GM21526 (cell line): Measurements from ENCODE around the gene KCNE3.

ENCODE experiments used
- ATAC-seq: cut with Tn5 transposase; IDR thresholded peaks from one replicate; pipeline ENCODE4 v1.9.1; 2021; ENCODE audit warnings: moderate library complexity; ENCODE audit not compliant: unreplicated experiment, low FRiP score

Gene KCNE3

GRCh38 chr11:74471668-74472429 is 4.5 kb upstream of the KCNE3 start:
- ATAC-seq, result no peak

DNA sequence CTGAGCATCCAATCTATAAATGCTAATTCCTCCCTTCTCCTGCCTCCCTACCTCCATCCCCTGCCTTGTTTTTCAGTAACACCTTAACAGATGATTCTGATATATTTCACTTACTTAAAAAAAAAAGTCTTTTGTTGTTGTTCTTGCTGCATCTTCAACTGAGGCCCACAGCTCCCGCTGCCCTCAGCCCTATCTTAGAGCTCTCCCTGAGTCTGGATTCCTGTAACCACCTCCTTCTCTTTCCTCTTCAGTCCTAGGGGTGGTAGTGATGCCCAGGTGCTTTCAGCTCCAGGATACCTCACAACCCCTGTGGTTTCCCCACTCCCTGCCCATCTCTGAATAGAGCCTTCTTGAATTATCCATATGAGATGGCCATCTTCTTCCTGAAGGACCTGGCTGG is 3.7 kb upstream of the KCNE3 start:
- ATAC-seq, result no peak

DNA sequence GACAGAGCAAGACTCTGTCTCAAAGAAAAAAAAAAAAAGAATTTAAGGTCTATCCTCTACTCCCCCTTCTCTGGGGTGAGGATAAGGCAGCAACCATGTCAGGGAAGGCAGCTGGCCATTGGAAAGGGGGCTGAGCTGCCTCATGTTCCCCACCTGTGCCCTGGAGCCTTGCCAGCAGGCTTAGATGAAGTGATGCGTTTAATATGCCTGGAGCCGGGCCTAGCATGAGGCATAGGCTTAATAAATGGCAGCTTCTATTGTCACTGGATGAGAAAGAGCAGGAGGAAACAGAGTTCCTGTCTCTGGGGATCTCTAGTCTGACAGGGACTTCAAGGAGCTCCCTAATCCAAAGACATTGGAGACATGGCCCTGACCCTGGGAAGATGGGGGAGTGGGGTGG is 3.2 kb upstream of the KCNE3 start:
- no peak for ATAC-seq

DNA sequence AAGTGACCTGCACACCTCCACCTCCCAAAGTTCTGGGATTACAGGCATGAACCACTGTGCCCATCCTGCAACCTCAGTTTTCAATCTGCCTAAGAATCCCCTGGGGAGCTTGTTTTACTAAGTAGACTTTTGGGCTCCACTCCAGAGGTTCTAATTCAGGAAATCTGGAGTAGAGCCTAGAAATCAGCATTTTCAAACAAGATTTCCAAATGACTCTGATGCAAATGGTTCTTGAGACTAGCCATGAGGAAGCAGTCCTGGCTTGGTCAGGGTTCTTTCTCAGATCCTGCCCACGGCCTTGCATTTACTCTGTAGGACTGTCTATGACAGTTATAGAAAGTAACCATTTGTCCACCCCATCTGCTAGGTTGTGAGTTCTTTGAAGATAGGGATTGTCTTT is 1.6 kb upstream of the KCNE3 start:
- ATAC-seq, result no peak

DNA sequence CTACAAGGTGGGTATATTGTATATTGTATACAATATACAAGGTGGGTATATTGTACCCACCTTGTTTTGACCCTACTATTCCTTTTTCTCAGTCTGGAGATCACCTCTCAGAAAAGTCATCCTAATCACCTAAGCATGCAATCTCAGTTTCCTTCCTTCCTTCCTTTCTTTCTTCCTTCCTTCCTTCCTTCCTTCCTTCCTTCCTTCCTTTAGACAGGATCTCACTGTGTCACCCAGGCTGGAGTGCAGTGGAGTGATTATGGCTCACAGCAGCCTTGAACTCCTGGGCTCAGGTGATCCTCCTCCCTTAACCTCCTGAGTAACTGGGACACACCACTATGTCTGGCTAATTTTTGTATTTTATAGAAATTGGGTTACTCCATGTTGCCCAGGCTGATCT is 1.2 kb upstream of the KCNE3 start:
- ATAC-seq, result no peak

GRCh38 chr11:74468058-74468457 is 709 bp upstream of the KCNE3 start:
- ATAC-seq, result no peak

DNA sequence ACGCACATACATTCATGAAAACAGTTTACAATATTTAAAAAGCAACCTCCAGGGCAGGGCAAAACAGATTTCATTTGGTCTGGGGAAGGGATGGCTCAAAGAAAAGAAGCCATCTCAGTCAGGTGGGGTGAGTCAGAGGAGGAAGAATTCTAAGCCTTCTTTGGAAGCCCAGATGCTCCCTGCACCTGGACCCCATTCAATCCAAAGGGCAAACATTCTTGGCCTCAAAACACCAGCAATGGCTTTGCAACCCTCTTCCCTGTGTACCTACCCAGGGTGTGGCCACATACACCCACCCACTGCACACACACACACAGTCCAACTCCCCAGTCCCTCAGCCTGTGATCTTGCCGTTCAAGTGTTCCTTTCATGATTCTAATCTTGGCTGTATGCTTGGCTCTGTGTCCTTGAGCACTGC is 2.0 kb downstream of the KCNE3 start:
- no peak for ATAC-seq

- ATAC-seq, result no peak
Observed at GRCh38 chr11:74464746-74465145, 2.6 kb downstream of the KCNE3 start.

DNA sequence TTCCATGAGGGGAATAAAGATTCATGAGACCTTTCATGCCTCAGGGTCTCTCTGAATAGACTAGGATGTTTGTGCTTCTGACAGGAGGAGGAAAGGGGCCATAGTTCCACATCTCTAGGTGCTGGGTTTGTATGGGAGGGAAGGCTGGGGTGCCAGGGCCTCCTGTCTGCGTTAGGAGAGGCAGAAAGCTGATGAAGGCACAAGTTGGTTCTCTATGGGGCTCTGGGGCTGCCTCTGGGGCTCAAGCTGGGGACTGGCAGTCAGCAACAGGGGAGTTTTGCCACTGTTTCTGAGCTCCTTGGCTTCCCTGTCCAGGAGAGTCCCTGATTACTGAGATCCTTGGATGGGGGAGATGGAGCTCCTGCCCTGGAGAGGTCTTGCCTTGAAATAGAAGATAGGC is 4.1 kb downstream of the KCNE3 start:
- no peak for ATAC-seq

DNA sequence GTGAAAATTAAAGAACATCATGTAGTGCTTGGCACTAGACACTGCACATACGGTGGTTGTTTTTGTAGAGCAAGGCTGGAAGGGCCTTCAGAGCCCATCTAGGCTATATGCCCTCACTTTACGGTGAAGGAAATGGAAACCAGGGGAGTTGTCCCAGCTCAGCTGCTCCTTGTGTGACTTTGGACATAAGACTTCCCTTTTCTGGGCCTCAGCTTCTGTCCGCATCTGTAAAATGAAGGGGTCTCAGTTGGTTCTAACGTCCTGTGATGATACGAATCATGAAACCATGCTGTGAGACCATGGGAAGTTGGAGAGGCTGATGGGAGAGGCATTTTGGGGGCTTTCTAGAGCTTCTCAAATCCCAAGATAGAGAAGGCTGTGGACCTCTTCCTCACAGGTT is 4.7 kb downstream of the KCNE3 start:
- no peak for ATAC-seq

DNA sequence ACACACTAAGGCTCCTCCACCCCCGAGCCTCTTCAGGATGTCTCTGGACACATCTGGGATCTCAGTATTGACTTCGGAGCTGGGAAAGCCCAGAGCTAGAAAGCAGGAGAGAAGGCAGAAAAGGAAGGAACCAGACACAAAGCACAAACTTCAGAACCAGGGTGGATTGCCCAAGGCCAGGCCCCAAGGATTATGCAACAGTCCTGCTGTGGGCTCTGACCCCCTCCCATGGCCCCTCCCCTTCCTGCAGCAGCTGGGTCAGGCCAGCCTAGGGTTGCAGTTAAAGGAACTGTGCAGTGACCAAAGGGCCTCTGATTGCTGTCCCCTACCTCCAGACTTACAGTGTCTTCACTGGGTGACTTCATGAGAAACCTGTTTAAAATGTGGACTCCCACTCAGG is 5.3 kb downstream of the KCNE3 start:
- no peak for ATAC-seq

DNA sequence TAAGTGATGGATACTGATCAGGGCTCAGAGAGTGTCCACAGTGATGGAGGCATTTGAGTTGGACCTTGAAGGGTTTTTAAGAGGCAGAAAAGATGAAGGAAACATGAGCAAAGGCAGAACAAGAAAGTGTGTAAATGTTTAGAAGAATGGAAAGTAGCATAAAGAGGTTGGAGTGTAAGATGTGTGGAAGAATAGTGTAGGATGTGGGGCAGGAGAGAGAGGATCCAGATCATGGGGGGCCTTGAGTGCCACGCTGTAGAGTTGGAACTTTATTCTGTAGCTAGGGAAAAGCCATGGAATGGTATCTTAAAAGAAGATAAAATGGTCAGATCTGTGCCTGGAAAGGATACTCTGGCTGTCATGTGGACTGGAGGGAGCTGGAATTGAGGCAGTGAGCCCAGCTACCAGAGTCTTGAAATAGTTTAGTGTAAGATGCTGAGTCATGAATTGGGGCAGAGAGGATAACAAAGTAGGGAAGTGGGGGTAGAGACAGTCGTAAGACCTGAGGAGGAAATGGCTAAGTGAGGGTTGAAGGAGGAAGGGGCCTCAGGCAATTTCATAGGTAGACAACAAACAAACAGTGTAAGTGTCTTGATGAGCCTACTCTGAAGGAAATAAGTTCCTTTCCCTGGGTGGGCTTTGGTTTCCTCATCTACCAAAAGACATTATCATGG is 6.7 kb downstream of the KCNE3 start:
- no peak for ATAC-seq

DNA sequence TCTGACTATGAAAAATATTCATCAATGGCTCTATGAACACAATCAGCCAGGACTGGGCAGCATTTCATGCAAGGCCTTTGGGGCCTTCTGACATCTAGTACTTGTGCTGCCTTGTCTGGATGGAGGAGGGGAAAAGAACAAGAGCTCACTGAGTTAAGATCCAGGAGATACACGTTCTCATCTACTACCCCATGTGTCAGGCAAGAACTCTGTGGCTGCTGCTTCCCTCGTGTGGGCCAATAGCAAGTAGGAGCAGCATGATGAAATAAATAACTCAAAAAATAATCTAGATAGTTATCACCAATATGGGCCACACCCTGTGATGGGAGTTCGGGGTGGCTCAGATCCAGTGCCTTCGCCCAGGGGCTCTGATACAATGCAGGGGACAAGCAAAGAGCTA is 7.3 kb downstream of the KCNE3 start:
- no peak for ATAC-seq

GRCh38 chr11:74459584-74459983 is 7.8 kb downstream of the KCNE3 start:
- ATAC-seq, result no peak

DNA sequence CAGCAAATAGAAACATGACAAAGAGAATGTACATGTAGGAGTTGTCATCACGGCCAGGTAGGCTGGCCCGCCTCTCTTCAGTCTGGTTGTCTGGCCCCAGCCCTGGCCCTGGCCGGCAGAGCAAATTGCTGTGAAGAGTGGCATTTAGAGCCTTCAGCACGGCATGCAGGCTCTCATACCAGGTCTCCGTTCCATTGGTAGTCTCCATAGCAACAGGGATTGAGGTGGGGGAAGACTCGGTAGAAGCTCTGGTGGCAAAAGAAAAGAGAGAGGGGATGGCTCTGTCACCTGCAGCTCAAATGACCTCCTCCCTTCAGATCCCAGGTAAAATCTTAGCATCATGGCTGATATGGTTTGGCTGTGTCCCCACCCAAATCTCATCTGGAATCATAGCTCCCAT is 10.0 kb downstream of the KCNE3 start:
- no peak for ATAC-seq

GRCh38 chr11:74453373-74453975 is 13.9 kb downstream of the KCNE3 start:
- ATAC-seq, result no peak

GRCh38 chr11:74452366-74452765 is 15.0 kb downstream of the KCNE3 start:
- ATAC-seq, result no peak

- no peak for ATAC-seq
Observed at GRCh38 chr11:74450318-74450717, 17.0 kb downstream of the KCNE3 start.

DNA sequence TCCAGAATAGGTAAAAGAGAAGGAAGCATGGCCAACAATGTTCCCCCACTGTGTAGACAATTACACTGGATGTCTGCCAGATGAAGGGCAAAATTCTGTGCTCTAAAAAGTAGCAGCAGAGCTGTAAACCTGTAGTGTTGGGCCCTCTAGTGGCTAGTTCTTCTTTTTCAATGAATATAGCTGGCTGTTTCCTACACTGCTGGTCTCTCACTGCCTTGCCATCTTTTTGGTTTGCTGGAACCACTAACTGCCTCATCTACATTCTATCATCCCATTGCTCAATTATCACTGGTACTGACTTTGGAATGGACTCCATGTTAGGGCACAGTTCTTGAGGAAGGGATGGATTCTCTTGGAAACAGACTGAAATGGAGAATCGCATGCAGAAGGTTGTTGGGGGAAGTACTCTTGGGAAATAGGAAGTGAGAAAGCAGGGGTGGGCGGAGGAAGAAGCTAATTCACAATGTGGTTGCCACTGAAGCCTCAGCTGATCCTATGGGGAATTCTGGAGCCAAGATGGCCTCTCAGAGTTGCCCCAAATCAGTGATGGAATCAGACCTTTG is 17.9 kb downstream of the KCNE3 start:
- ATAC-seq, result no peak

DNA sequence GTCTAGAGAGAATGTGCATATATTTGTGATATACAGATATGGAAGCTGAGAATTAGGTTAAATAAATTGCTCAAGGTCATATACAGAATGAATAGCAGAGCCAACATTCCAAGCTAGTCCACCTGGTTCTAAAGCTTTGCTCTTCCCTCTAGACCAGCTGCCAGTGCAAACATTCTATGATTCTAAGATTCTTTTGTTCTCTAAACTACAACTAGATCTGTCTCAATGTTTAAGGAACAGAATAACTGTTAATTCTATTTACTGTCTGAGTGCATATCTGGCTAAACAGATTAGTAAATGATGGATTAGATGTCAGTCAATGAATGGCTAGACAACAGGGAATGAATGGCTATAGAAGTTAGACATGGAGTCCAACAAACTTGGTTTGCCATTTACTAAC is 19.6 kb downstream of the KCNE3 start:
- no peak for ATAC-seq

DNA sequence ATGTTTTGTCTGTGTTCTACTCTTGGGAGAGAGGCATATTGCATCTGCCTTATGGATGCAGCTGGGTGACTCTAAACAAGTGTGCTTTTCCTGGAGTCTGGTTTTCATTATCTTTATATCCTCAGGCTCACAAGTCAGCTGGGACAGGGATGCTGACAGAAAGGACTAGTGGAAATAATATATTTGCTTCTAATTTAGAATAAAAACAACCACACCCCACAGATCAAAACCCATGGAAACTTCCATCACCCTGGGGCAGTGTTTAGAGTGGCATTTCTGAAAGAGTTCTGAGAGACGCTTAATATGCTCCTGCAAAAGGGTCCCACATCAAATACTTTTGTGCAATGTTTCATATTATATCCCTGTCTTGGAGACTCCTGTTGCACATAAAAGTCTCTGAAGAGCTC is 20.8 kb downstream of the KCNE3 start:
- no peak for ATAC-seq
